C4-2B (cell line): Measurements from ENCODE around the gene BLNK.

Experiments
- H3K27ac ChIP-seq: fragments of 450-650 bp; 2 replicates; pipeline ENCODE4 v1.5.1; 2017
- ZFX ChIP-seq: fragments of 450-650 bp; IDR thresholded peaks from 2 replicates; pipeline ENCODE4 v1.6.1; 2017
- TF ChIP-seq, protein P1 (sequence below): fragments of 450-650 bp; conservative IDR thresholded peaks from 2 replicates; pipeline ENCODE4 v1.5.1; 2017; ENCODE audit warnings: mild to moderate bottlenecking

The BLNK gene

GRCh38 chr10:96268341-96268909 lies 2.9 kb downstream of the BLNK start:
- no peak overlapping the region for H3K27ac ChIP-seq
- TF ChIP-seq ZFX: no peak
- TF ChIP-seq, protein P1, sequence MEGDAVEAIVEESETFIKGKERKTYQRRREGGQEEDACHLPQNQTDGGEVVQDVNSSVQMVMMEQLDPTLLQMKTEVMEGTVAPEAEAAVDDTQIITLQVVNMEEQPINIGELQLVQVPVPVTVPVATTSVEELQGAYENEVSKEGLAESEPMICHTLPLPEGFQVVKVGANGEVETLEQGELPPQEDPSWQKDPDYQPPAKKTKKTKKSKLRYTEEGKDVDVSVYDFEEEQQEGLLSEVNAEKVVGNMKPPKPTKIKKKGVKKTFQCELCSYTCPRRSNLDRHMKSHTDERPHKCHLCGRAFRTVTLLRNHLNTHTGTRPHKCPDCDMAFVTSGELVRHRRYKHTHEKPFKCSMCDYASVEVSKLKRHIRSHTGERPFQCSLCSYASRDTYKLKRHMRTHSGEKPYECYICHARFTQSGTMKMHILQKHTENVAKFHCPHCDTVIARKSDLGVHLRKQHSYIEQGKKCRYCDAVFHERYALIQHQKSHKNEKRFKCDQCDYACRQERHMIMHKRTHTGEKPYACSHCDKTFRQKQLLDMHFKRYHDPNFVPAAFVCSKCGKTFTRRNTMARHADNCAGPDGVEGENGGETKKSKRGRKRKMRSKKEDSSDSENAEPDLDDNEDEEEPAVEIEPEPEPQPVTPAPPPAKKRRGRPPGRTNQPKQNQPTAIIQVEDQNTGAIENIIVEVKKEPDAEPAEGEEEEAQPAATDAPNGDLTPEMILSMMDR: no peak

GRCh38 chr10:96267234-96267705 lies 4.1 kb downstream of the BLNK start:
- H3K27ac ChIP-seq: no peak overlapping the region
- TF ChIP-seq, protein P1: no peak
- no peak for TF ChIP-seq ZFX

DNA sequence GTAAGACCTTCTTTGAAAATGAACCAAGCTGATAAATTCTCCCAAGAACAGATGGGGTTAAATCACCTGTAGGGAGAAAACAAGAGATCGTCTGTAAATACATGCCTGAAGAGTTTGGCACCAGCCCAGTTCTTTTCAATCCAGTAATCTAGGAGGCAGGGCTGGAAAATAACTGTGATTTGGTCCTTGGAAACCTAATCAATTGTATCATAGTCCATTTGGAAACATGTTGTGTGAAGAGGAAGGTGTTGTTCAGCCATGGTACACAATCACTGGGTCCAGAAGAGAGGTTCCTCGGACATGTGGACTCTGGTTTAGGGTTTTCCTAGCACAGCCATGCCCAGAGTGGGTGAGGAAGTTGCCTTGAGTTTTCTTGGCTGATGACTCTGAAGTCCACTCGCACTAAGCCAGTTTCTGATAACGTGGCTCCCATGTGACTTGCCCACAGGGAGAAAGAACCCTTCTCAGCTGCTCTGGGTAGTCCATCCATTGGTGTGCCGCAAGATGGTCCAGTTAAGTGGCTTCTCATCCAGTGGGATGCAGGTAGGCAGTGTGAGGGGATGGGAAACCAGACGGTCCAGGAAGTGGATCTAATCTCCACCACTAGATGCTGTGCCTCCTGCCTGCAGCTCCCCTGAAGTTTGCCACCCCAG lies 5.1 kb downstream of the BLNK start:
- TF ChIP-seq, protein P1: no peak
- no peak for TF ChIP-seq ZFX

DNA sequence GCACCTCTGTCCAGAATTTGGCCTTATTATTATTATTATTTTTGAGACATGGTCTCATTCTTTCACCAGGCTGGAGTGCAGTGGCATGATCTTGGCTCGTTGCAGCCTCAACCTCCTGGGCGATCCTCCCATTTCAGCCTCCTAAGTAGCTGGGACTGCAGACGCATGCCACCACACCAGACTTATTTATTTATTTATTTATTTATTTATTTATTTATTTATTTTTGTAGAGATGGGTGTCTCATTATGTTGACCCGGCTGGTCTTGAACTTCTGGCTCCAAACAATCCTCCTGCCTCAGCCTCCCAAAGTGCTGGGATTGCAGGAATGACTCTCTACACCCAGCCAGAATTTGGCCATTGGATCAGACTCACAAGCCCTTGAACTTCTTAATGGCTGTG lies 6.4 kb downstream of the BLNK start:
- no peak overlapping the region for H3K27ac ChIP-seq
- no peak for TF ChIP-seq ZFX

More for the DNA sequence above, 5.1 kb downstream of the BLNK start:
- no peak overlapping the region for H3K27ac ChIP-seq

DNA sequence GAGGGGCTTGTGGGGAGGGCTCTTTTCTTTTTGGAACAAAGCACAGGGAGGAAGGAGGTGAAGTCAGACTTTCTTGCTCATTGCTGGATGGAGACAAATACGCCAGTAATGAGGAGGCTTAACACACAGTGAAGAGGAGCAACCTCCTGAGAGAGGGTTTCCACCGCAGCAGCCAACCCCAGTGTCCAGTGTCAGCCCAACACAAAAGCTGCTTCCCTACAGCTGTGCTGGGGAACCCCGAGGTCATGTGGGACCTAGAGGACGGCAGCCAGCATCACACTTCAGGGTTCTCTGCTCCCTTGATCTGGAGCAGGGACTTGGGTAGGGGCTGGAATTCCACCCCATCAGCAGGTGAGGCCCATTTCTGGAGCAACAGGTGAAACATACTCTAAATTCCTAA lies 7.7 kb downstream of the BLNK start:
- H3K27ac ChIP-seq: no peak overlapping the region
- TF ChIP-seq, protein P1: no peak
- TF ChIP-seq ZFX: no peak

GRCh38 chr10:96263176-96263575 lies 8.2 kb downstream of the BLNK start:
- TF ChIP-seq, protein P1: no peak
- TF ChIP-seq ZFX: no peak
- no peak overlapping the region for H3K27ac ChIP-seq

- no peak overlapping the region for H3K27ac ChIP-seq
These were observed 9.4 kb downstream of the BLNK start for GRCh38 chr10:96261930-96262329.

More at GRCh38 chr10:96261930-96262329, 9.4 kb downstream of the BLNK start:
- TF ChIP-seq, protein P1: no peak
